DMS53 (cell line): ENCODE measurements around the gene DOCK2.

Experiments
- DNase-seq: peaks from one replicate; lab custom pipeline; 2025; lab: John Stamatoyannopoulos, UW

The DOCK2 gene

DNA sequence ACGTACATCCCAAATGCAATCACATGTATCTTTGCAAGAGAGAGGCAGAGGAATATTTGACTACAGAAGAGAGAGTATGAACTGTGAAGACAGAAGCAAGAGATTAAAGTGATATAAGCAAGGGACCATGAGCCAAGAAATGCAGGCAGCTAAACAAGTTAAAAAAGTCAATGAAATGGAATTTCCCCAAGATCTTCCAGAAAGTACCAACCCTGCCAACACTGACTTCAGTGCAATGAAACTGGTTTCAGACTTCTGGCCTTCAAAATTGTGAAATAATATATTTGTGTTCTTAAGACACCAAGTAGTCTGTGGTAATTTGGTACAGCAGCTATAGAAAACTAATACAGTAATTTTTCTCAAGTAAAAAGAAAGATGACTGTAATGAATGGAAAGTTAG, 489.6 kb downstream of the DOCK2 start:
- DNase-seq, result no peak

GRCh38 chr5:170131235-170131634, 494.2 kb downstream of the DOCK2 start:
- no peak for DNase-seq

DNA sequence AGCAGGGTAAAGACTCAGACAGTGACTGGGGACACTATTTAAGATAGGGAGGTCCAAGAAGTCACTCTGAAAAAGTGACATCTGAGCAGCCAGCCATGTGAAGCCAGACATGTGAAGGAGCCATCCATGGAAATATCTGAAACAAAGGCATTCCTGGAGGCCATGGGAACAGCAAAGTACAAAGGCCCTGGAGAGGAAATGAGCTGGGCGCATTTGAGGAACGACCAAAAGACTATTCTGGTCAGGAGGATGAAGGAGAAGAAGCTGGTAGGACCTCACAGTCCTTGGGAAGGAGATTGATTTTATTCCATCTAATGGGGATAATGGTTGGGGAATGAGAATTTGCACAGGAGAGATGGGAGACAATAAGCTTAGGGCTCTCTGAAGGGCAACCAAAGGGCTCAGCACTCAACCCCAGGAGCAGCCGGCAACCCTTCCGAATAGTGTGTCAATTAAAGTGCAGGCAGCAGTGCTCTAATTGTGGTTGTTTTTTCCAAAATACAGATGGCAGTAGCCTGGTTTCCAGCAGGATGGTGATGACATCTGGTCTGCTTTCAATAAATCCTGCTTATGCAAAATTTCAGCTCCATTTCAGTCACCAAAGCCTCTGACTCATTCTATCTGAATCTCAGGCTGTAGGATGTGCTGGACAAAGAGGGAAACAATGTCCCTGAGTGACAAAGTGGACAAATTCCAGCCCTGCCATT, 495.3 kb downstream of the DOCK2 start:
- no peak for DNase-seq
